Muscle of arm (tissue), 12 donors: ENCODE results near the gene PTGDR2. TPM values are rescaled to one million over a fixed set of nuclear protein-coding genes. Genes with fewer than 3 reads are reported as not detected.
A peak's percentile ranks its signal among the peaks of the same experiment; 100 is the strongest.

Source experiments
- DNase-seq: peaks from one replicate; pipeline ENCODE4 v3.0.0-alpha.2; 2013
- polyA plus RNA-seq, 12 donors: library from polyadenylated mRNA; unstranded; fragments of 120-200 nt; gene quantifications; one replicate each; pipeline ENCODE4 v1.2.1, GENCODE V29; 2013; ENCODE audit not compliant: insufficient read length in 12 of 12

PTGDR2 gene
- polyA plus RNA-seq, 12 donors, result 0.64 to 1.2 (median 0.76) TPM; not detected in 2

DNA sequence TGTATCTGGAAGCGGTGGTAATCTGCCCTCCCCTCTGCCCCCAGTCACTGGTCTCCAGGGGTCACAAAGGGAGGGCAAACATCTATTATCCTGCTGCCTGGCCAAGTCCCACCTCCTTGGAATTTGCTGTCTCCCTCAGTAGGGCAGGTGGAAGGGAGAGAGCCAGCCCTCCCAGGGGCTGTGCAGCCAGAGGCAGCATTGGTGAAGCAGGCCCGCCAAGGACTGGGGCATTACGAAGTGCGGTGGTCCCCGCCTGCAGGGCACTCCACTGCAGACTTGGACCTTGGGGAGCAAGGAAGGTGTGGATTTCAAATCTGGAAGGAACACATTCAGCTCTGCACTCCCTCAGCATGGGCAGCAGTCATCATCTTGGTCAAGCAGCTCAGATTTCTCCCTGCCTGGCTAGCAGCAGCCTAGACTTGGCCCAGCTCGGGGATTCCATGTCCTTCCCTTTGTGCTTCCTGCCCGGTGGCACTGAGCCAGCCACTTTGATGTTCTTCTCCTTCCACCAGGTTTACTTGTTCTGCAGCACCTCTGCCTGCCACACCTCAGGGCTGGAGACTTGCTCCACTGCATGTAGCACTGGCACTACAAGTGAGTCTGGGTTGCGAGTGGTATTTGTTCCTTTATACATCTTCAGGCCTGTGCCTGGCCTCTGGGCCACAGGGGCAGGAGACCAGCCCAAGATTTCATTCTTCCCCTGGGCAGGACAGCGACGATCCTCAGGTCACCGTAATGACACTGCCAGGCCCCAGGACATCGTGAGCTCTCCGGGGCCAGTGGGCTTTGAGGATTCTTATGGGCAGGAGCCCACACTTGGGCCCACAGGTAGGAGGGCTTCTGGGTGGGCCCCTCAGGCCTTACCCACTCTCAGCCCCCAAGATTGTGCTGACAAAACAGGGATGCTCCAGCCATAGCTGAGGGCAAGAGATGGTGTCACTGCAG lies 18.9 kb upstream of the PTGDR2 start:
- DNase-seq, result no peak

- no peak for DNase-seq
Measured at GRCh38 chr11:60873533-60873932, 17.8 kb upstream of the PTGDR2 start.

- DNase-seq, result no peak
Measured at GRCh38 chr11:60872961-60873524, 17.3 kb upstream of the PTGDR2 start.

DNA sequence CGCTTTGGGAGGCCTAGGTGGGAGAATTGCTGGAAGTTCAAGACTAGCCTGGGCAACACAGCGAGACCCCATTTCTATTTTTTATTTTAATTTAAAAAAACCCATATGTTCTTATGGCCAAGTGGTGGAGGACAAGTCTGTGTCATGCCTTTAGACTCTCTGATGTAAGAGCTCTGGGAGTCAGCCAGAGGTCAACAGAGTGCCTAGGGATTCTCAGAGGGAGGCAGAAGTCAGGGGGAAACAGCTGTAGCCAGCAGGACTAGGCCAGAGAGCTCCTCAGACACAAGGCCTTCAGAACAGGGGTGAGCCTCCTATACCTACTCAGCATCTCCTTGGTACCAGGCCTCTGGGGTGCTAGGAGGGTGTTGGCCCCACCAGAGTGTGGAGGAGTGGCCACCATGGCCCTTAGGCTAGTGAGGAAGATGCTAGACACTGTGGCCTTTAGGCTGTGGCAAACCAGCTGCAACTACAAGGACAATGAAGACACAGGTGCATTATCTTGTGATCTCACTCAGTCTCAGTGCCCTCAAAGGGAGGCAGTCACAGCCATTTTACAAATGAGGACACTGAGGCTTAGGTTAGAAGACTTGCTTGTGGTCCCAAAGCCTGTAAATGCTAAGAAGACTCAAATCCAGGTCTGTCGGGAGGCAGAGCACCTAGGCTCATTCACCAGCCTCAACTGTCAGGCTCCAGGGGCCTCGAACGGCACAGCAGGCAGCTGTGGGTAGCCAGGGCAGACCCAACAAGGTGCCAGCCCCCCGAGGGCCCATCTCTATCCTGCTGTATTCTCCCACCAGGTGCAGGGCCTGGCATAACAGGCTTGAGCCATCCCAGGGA lies 16.6 kb upstream of the PTGDR2 start:
- peak; percentile 65 for DNase-seq

DNA sequence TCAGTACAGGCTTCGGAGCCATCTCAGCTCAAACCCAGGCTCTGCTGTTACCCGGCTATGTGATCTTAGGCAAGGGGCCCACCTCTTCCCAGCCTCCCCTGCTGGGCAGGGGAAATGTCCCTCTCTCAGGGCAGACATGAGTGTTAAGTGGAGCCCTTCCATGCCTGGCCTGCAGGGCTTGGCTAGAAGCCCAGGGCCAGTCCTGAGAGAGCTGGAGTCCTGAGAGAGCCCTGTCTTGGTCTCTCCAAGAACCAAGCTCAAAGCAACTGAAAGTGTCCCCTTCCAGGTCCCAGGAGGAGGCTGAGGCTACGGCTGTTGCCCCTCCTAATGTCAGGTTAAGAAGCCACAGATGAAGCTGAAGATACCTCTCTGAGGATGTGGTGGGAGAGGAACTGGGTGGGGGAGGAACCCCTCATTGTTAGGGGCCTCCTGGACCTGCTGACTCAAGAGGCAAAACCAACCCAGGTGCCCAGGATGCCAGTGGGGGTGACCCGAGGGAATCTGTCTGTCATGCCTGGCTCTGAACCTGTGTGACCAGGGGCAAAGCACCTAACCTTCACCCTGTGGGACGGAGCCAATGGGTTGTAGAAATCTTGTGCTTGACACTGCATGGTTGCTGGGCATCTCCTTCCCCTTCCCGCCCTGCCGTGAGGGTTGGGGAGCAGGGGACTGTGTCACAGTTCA lies 15.8 kb upstream of the PTGDR2 start:
- no peak for DNase-seq

DNA sequence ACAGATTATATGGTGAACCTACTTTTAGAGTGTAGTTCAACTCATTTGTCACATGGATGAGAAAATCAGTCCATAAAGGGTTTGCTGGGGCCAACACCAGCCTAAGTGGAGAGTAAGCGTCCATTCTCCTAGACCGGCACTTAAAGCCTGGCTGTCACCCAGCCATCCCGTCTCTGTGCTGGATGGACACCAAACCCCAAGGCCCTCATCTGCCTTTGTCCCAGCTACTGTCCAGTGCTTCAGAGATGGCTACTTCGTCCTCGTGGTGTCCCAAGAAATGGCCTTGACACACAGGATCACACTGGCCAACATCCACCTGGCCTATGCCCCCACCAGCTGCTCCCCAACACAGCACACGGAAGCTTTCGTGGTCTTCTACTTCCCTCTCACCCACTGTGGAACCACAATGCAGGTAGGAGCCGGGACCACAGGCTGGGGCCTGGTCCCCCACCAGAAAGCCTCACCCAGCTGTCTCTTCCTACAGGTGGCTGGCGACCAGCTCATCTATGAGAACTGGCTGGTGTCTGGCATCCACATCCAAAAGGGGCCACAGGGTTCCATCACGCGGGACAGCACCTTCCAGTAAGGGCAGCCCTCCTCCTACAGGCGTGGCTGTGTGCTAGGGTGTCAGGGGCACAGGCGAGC lies 15.1 kb upstream of the PTGDR2 start:
- DNase-seq, result no peak

DNA sequence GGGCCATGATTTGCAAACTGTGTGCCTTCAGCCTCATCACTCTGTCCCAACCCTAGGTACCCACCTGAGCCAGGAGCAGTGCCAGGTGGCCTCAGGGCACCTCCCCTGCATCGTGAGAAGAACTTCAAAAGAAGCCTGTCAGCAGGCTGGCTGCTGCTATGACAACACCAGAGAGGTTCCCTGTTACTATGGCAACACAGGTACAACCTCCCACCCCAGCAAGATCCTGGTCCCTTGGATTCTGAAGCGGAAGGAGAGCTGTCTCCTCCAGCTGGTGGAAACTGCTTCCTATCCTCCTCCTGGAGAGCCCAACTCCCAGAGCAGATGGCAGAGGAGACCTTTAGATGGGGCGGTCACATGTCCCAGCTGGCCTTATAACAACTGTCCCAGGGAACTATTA lies 14.5 kb upstream of the PTGDR2 start:
- DNase-seq, result no peak

DNA sequence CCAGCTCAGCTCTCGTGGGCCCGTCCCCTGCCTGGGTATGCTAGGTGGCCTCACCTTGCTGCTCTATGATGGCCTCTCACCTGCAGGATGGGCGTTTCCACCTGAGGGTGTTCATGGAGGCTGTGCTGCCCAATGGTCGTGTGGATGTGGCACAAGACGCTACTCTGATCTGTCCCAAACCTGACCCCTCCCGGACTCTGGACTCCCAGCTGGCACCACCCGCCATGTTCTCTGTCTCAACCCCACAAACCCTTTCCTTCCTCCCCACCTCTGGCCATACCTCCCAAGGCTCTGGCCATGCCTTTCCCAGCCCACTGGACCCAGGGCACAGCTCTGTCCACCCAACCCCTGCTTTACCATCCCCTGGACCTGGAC lies 13.7 kb upstream of the PTGDR2 start:
- DNase-seq, result no peak

DNA sequence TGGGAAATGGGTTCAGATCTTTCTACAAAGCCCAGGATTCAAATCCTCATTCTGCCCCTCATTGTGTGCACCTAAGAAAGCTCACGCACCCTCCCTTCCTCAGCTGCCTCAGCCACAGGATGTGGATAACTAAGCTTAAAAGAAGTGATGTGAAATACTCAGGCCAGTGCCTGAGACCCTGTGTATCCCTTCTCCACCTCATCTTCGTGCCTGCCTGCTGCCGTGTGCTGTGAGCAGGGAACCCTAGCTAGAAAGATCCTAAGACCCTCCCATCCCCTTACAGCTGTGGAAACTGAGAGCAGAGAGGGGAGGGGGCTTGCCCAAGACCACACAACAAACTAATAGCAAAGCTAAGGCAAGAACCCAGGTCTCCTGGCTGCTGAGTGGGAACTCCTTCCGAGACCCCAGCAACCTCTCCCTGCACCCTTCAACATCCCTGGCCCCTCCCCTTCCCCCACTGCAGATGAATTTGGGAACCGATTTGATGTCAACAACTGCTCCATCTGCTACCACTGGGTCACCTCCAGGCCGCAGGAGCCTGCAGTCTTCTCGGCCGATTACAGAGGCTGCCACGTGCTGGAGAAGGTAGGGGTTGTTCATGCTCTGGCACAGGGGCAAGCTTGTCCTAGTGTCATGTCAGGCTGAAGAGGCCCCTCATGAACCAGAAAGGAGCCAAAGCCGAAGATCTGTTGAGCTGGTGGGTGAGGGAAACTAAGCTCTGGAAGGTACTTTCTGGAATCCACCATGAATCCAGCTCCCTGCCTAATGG lies 13.1 kb upstream of the PTGDR2 start:
- DNase-seq, result no peak

GRCh38 chr11:60867871-60868681 lies 12.3 kb upstream of the PTGDR2 start:
- DNase-seq, result no peak

- DNase-seq, result no peak
Measured at GRCh38 chr11:60866911-60867870, 11.4 kb upstream of the PTGDR2 start, which contains the start of gene ZP1. Gene ZP1 (plus strand): TSS chr11:60867542. CDS start chr11:60867562, 20 bp downstream.

DNA sequence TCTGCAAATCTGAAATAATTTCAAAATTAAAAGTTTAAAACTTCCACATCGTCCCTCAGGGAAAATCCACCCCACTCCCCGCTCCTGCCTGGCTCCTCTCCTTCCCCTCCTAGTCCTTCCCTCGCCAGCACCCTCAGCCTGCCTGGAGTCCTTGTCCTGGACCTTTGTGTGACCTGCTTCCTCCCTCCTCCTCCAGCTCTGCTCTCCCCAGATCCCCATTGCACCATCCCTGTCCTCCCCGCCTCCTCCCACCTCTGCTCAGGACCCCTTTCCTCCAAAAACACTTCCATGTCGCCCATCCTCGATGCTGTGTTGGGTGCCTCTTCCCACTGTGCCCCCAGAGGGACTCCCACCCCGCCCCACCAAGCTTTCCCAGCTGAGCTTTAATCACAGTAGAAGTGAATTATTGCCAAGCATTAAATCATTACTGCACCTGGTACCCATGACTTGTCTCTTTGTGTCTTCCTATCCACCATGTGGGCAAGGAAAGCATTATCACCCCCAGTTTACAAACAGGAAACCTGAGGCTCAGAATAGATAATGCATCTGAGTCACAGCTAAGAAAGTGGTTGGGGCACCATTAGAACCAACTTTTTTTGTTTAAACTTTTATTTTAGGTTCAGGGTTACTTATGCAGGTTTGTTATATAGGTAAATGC lies 9.2 kb upstream of the PTGDR2 start:
- no peak for DNase-seq

- no peak for DNase-seq
Measured at GRCh38 chr11:60863550-60864521, 8.1 kb upstream of the PTGDR2 start.

DNA sequence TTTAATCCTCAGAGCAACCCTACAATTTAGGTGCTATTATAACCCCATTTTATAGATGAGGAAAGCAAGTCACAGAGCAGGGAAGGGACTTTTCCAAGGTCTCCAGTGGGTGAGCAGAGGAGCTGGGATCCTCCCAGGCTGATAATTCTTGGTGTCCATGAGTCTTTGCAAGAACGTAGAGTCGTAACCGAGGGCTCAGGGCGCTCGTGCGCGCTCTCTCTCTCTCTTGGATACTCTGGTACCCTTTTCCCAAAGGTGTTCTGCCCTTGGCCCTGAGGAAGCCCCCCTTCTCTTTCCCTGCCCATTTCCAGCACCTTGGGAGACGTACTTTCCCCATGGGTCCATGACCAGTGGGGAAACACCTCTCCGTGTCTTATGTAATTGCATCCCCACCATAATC lies 6.4 kb upstream of the PTGDR2 start:
- no peak for DNase-seq

- no peak for DNase-seq
Measured at GRCh38 chr11:60860943-60861342, 5.2 kb upstream of the PTGDR2 start.

DNA sequence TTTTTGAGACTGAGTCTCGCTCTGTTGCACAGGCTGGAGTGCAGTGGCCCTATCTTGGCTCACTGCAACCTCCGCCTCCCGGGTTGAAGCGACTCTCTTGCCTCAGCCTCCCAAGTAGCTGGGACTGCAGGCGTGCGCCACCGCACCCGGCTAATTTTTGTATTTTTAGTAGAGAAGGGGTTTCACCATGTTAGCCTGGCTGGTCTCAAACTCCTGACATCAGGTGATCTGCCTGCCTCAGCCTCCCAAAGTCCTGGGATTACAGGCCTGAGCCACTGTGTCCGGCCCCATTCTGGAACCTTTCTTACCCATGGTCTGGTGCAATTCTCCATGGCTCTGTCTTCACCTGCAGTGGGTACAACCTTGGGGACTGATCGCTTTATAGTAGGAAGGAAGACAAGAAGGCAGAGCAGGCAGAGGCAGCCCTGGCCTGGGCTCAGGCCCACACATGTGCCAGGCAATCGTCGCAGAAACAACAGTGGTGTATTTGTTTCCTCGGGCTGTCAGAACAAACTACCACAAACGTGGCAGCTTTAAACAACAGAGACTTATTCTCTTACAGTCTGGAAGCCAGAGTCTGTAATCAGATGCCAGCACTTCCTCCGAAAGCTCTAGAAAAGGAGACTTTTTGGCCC lies 4.0 kb upstream of the PTGDR2 start:
- no peak for DNase-seq
